Skeletal muscle cell (primary cell): ENCODE results near the gene HCFC1R1.

ENCODE experiments used
- DNase-seq: peaks from one replicate; pipeline ENCODE4 v3.0.0-alpha.2; 2010; ENCODE audit warnings: low read depth
- H3K4me3 ChIP-seq: 2 replicates; pipeline ENCODE4 v1.5.1; 2011; ENCODE audit warnings: low read depth, mild to moderate bottlenecking, control low read depth, low read length, moderate library complexity

Gene HCFC1R1

GRCh38 chr16:3007957-3008689, 15.6 kb downstream of the HCFC1R1 start:
- H3K4me3 ChIP-seq: no peak overlapping the region
- no peak for DNase-seq

- no peak overlapping the region for H3K4me3 ChIP-seq
Measured at GRCh38 chr16:3007059-3007956, 16.4 kb downstream of the HCFC1R1 start.

GRCh38 chr16:3004781-3005284, 18.9 kb downstream of the HCFC1R1 start:
- no peak for DNase-seq
- peak overlapping the region; percentile 27 for H3K4me3 ChIP-seq

More at GRCh38 chr16:3007059-3007956, 16.4 kb downstream of the HCFC1R1 start:
- no peak for DNase-seq

GRCh38 chr16:3004319-3004718, 19.4 kb downstream of the HCFC1R1 start:
- no peak for DNase-seq
- no peak overlapping the region for H3K4me3 ChIP-seq

- DNase-seq: peak; percentile 94
- H3K4me3 ChIP-seq: no peak overlapping the region
Measured at GRCh38 chr16:3003582-3004270, 20.0 kb downstream of the HCFC1R1 start.

GRCh38 chr16:3001316-3001715, 22.4 kb downstream of the HCFC1R1 start:
- no peak overlapping the region for H3K4me3 ChIP-seq
- DNase-seq: no peak

GRCh38 chr16:3000540-3000939, 23.2 kb downstream of the HCFC1R1 start:
- DNase-seq: no peak
- H3K4me3 ChIP-seq: no peak overlapping the region

GRCh38 chr16:2999929-3000328, 23.8 kb downstream of the HCFC1R1 start:
- no peak overlapping the region for H3K4me3 ChIP-seq

GRCh38 chr16:2996298-2996697, 27.4 kb downstream of the HCFC1R1 start:
- no peak overlapping the region for H3K4me3 ChIP-seq
- DNase-seq: no peak

More at GRCh38 chr16:2999929-3000328, 23.8 kb downstream of the HCFC1R1 start:
- DNase-seq: no peak

- no peak overlapping the region for H3K4me3 ChIP-seq
Measured at GRCh38 chr16:2992383-2993081, 31.2 kb downstream of the HCFC1R1 start.

GRCh38 chr16:2991566-2992261, 32.0 kb downstream of the HCFC1R1 start:
- DNase-seq: no peak
- no peak overlapping the region for H3K4me3 ChIP-seq

More at GRCh38 chr16:2992383-2993081, 31.2 kb downstream of the HCFC1R1 start:
- no peak for DNase-seq

- DNase-seq: no peak
- no peak overlapping the region for H3K4me3 ChIP-seq
Measured at GRCh38 chr16:2990891-2991290, 32.9 kb downstream of the HCFC1R1 start.

- DNase-seq: no peak
- H3K4me3 ChIP-seq: no peak overlapping the region
Measured at GRCh38 chr16:2988590-2989099, 35.1 kb downstream of the HCFC1R1 start.

- no peak for DNase-seq
- no peak overlapping the region for H3K4me3 ChIP-seq
Measured at GRCh38 chr16:2987833-2988232, 35.9 kb downstream of the HCFC1R1 start.

- DNase-seq: no peak
- no peak overlapping the region for H3K4me3 ChIP-seq
Measured at GRCh38 chr16:2987286-2987685, 36.5 kb downstream of the HCFC1R1 start.

- no peak overlapping the region for H3K4me3 ChIP-seq
- DNase-seq: no peak
Measured at GRCh38 chr16:2986623-2987188, 37.0 kb downstream of the HCFC1R1 start.

GRCh38 chr16:2985893-2986355, 37.8 kb downstream of the HCFC1R1 start:
- H3K4me3 ChIP-seq: no peak overlapping the region

GRCh38 chr16:2985462-2985861, 38.3 kb downstream of the HCFC1R1 start:
- DNase-seq: no peak
- H3K4me3 ChIP-seq: no peak overlapping the region

More at GRCh38 chr16:2985893-2986355, 37.8 kb downstream of the HCFC1R1 start:
- DNase-seq: no peak
